ENCODE measurements around the gene CDK6.

CDK6 gene

GRCh38 chr7:92788559-92789183, 47.7 kb downstream of the CDK6 start:
- no peak for DNase-seq

- no peak for DNase-seq
Measured at GRCh38 chr7:92785923-92786322, 50.5 kb downstream of the CDK6 start.

- no peak for DNase-seq
Measured at GRCh38 chr7:92784935-92785334, 51.4 kb downstream of the CDK6 start.

GRCh38 chr7:92783260-92784201, 52.8 kb downstream of the CDK6 start:
- DNase-seq, result no peak

- DNase-seq, result no peak
Measured at GRCh38 chr7:92782855-92783254, 53.5 kb downstream of the CDK6 start.

GRCh38 chr7:92782236-92782635, 54.1 kb downstream of the CDK6 start:
- DNase-seq, result no peak

GRCh38 chr7:92781117-92781720, 55.2 kb downstream of the CDK6 start:
- DNase-seq, result peak; percentile 17

GRCh38 chr7:92778972-92779371, 57.4 kb downstream of the CDK6 start:
- no peak for DNase-seq

GRCh38 chr7:92777993-92778392, 58.4 kb downstream of the CDK6 start:
- DNase-seq, result no peak

GRCh38 chr7:92773808-92774207, 62.6 kb downstream of the CDK6 start:
- no peak for DNase-seq

GRCh38 chr7:92769844-92770243, 66.5 kb downstream of the CDK6 start:
- no peak for DNase-seq

- DNase-seq, result no peak
Measured at GRCh38 chr7:92769394-92769699, 67.0 kb downstream of the CDK6 start.

GRCh38 chr7:92768501-92769393, 67.6 kb downstream of the CDK6 start:
- peak; percentile 75 for DNase-seq

- DNase-seq, result no peak
Measured at GRCh38 chr7:92767437-92767836, 68.9 kb downstream of the CDK6 start.

- DNase-seq, result no peak
Measured at GRCh38 chr7:92766461-92767003, 69.8 kb downstream of the CDK6 start.

GRCh38 chr7:92765725-92766124, 70.6 kb downstream of the CDK6 start:
- no peak for DNase-seq

GRCh38 chr7:92763636-92764423, 72.5 kb downstream of the CDK6 start:
- no peak for DNase-seq

- no peak for DNase-seq
Measured at GRCh38 chr7:92762851-92763250, 73.5 kb downstream of the CDK6 start.

- no peak for DNase-seq
Measured at GRCh38 chr7:92761391-92762097, 74.8 kb downstream of the CDK6 start.

- DNase-seq, result peak; percentile 22
Measured at GRCh38 chr7:92758796-92759431, 77.5 kb downstream of the CDK6 start.
